H1 (cell line): ENCODE measurements around the gene SPDYE3. TPM values are rescaled to one million over a fixed set of nuclear protein-coding genes. Genes with fewer than 3 reads are reported as not detected.
A peak's percentile ranks its signal among the peaks of the same experiment; 100 is the strongest.

ENCODE experiments used
- CTCF ChIA-PET: fragments of 300-600 bp; sonication (Branson Sonifier 250); formaldehyde crosslinking; loops from one replicate; lab custom pipeline; 2021; ENCODE audit not compliant: partially characterized antibody; lab: Charles Lee
- POLR2A ChIA-PET: fragments of 300-600 bp; sonication (Branson Sonifier 250); formaldehyde crosslinking; loops from one replicate; lab custom pipeline; 2021; ENCODE audit warnings: inconsistent platforms; ENCODE audit not compliant: partially characterized antibody; lab: Charles Lee
- DNase-seq, 2 experiments: peaks; one replicate each; pipeline versions ENCODE4 v3.0.0 to v3.0.0-alpha.2; 2010 to 2022; ENCODE audit warnings: low spot score in 2 of 2, low read depth in 1 of 2, mixed read lengths in 1 of 2
- FAIRE-seq: peaks from 2 replicates; lab custom pipeline; 2011; peaks lifted over from hg19 to GRCh38; lab: Jason Lieb, UNC
- H2AFZ ChIP-seq: 2 replicates; pipeline ENCODE4 v1.8.1; 2012; ENCODE audit warnings: low read length, inconsistent platforms
- H2AK5ac ChIP-seq: 2 replicates; pipeline ENCODE4 v1.6.1; 2013; ENCODE audit warnings: low read depth, low read length
- H2BK120ac ChIP-seq: replicated peaks from 2 replicates; pipeline ENCODE3; 2013; ENCODE audit warnings: low read depth, low read length, inconsistent platforms
- H2BK12ac ChIP-seq: 2 replicates; pipeline ENCODE4 v1.6.1; 2013; ENCODE audit warnings: low read depth, low read length
- H2BK15ac ChIP-seq: 2 replicates; pipeline ENCODE4 v1.6.1; 2013; ENCODE audit warnings: low read length
- H2BK20ac ChIP-seq: 2 replicates; pipeline ENCODE4 v1.6.1; 2013; ENCODE audit warnings: low read length
- H2BK5ac ChIP-seq: 2 replicates; pipeline ENCODE4 v1.6.1; 2013; ENCODE audit warnings: low read depth, low read length
- H3K14ac ChIP-seq: 2 replicates; pipeline ENCODE4 v1.6.1; 2013; ENCODE audit warnings: inconsistent platforms; ENCODE audit not compliant: insufficient read length
- H3K18ac ChIP-seq: 2 replicates; pipeline ENCODE4 v1.6.1; 2013; ENCODE audit warnings: low read length; ENCODE audit errors: extremely low read depth
- H3K23ac ChIP-seq: 2 replicates; pipeline ENCODE4 v1.6.1; 2013; ENCODE audit warnings: inconsistent platforms; ENCODE audit not compliant: insufficient read length
- H3K23me2 ChIP-seq: 2 replicates; pipeline ENCODE4 v1.6.1; 2013; ENCODE audit warnings: low read depth, low read length
- H3K27ac ChIP-seq: 2 replicates; pipeline ENCODE4 v1.6.1; 2011; ENCODE audit warnings: low read depth, low read length, inconsistent platforms
- H3K27me3 ChIP-seq, 4 experiments: replicated peaks in 1 of 4; 1 replicate in 1 of 4; 2 replicates in 3 of 4; pipeline versions ENCODE4 v1.6.1 to v1.8.1; 2011 to 2013; ENCODE audit warnings: low read length in 3 of 4, mild to moderate bottlenecking in 3 of 4, inconsistent platforms in 2 of 4, mixed read lengths in 2 of 4, moderate library complexity in 1 of 4; ENCODE audit not compliant: control insufficient read depth in 3 of 4, insufficient read depth in 3 of 4; ENCODE audit errors: extremely low read depth in 1 of 4
- H3K36me3 ChIP-seq, 4 experiments: 2 replicates each; pipeline versions ENCODE4 v1.6.1 to v1.8.1; 2011 to 2013; ENCODE audit warnings: mild to moderate bottlenecking in 4 of 4, low read length in 3 of 4, moderate library complexity in 2 of 4, control low read depth in 1 of 4, inconsistent platforms in 1 of 4; ENCODE audit not compliant: insufficient read depth in 4 of 4, control insufficient read depth in 2 of 4
- H3K4ac ChIP-seq: replicated peaks from 2 replicates; pipeline ENCODE3; 2013; ENCODE audit warnings: low read length, low read depth, mixed read lengths, inconsistent platforms; ENCODE audit not compliant: insufficient read length
- H3K4me1 ChIP-seq, 4 experiments: replicated peaks in 1 of 4; 1 replicate in 1 of 4; 2 replicates in 3 of 4; pipeline versions ENCODE4 v1.6.1 to v1.8.1; 2011 to 2013; ENCODE audit warnings: low read length in 3 of 4, inconsistent platforms in 2 of 4, mixed read lengths in 1 of 4; ENCODE audit not compliant: insufficient read depth in 4 of 4, control insufficient read depth in 3 of 4
- H3K4me2 ChIP-seq, 2 experiments: 2 replicates each; pipeline versions ENCODE4 v1.6.1 to v1.8.1; 2011 to 2013; ENCODE audit warnings: low read depth in 2 of 2, low read length in 2 of 2, control low read depth in 1 of 2, inconsistent platforms in 1 of 2, mild to moderate bottlenecking in 1 of 2; ENCODE audit not compliant: insufficient read depth in 1 of 2
- H3K4me3 ChIP-seq, 4 experiments: fragments of 200-600, 300-600 bp in 1 of 4; sonication (generic), shearing (Covaris generic), sonication (Bioruptor Twin) in 1 of 4; 2 replicates each; pipeline versions ENCODE4 v1.5.1 to v1.8.1; 2011 to 2016; ENCODE audit warnings: low read length in 4 of 4, low read depth in 3 of 4, control low read depth in 2 of 4, inconsistent platforms in 2 of 4, mild to moderate bottlenecking in 2 of 4, mixed read lengths in 1 of 4, moderate library complexity in 1 of 4; ENCODE audit not compliant: insufficient read depth in 2 of 4; ENCODE audit errors: extremely low read depth in 1 of 4
- H3K56ac ChIP-seq: replicated peaks from 2 replicates; pipeline ENCODE3; 2013; ENCODE audit warnings: low read depth, mild to moderate bottlenecking, mixed read lengths, low read length, inconsistent platforms; ENCODE audit not compliant: insufficient read length
- H3K79me1 ChIP-seq: 2 replicates; pipeline ENCODE4 v1.6.1; 2013; ENCODE audit warnings: low read depth, low read length, control low read depth
- H3K79me2 ChIP-seq, 2 experiments: 2 replicates each; pipeline versions ENCODE4 v1.6.1 to v1.8.1; 2012 to 2013; ENCODE audit warnings: low read length in 2 of 2, mild to moderate bottlenecking in 2 of 2, inconsistent platforms in 1 of 2; ENCODE audit not compliant: insufficient read depth in 2 of 2, control insufficient read depth in 1 of 2
- H3K9ac ChIP-seq, 4 experiments: replicated peaks in 1 of 4; 1 replicate in 1 of 4; 2 replicates in 3 of 4; pipeline versions ENCODE4 v1.6.1 to v1.8.1; 2011 to 2013; ENCODE audit warnings: low read depth in 3 of 4, low read length in 3 of 4, control low read depth in 2 of 4, mild to moderate bottlenecking in 2 of 4, moderate library complexity in 2 of 4, inconsistent platforms in 1 of 4; ENCODE audit errors: extremely low read depth in 1 of 4
- H3K9me3 ChIP-seq, 2 experiments: 2 replicates each; pipeline versions ENCODE4 v1.6.1 to v1.8.1; 2012 to 2013; ENCODE audit warnings: mild to moderate bottlenecking in 2 of 2, moderate library complexity in 2 of 2, control low read depth in 1 of 2, inconsistent platforms in 1 of 2, low read depth in 1 of 2, low read length in 1 of 2, mixed read lengths in 1 of 2; ENCODE audit not compliant: insufficient read depth in 2 of 2
- H4K20me1 ChIP-seq, 2 experiments: replicated peaks in 1 of 2; 2 replicates each; pipeline versions ENCODE3 to v1.8.1; 2011 to 2013; ENCODE audit warnings: inconsistent platforms in 2 of 2, low read length in 2 of 2, mild to moderate bottlenecking in 1 of 2; ENCODE audit not compliant: insufficient read depth in 2 of 2, control insufficient read depth in 1 of 2
- H4K5ac ChIP-seq: 2 replicates; pipeline ENCODE4 v1.6.1; 2013; ENCODE audit warnings: low read length, low read depth, mixed read lengths, inconsistent platforms; ENCODE audit not compliant: insufficient read length
- H4K8ac ChIP-seq: 2 replicates; pipeline ENCODE4 v1.8.0; 2013; ENCODE audit warnings: mild to moderate bottlenecking, moderate library complexity, low read length, inconsistent platforms; ENCODE audit not compliant: insufficient read depth; ENCODE audit errors: extremely low read depth
- H4K91ac ChIP-seq: replicated peaks from 2 replicates; pipeline ENCODE3; 2013; ENCODE audit warnings: low read length, mixed read lengths, inconsistent platforms; ENCODE audit not compliant: insufficient read length
- ATF2 ChIP-seq: IDR thresholded peaks from 2 replicates; pipeline ENCODE4 v1.6.1; 2012; ENCODE audit warnings: low read length, inconsistent platforms
- ATF3 ChIP-seq: IDR thresholded peaks from 2 replicates; pipeline ENCODE4 v1.6.1; 2011; ENCODE audit warnings: low read depth, mild to moderate bottlenecking, low read length; ENCODE audit not compliant: insufficient read depth
- GTF2F1 ChIP-seq: IDR thresholded peaks from 2 replicates; pipeline ENCODE4 v1.6.1; 2012; ENCODE audit warnings: low read depth, low read length, improper control_type of control experiment, borderline replicate concordance
- POLR2A ChIP-seq, 2 experiments: IDR thresholded peaks; 1 replicate in 1 of 2; 2 replicates in 1 of 2; pipeline ENCODE4 v1.6.1; 2011; ENCODE audit warnings: low read depth in 2 of 2, low read length in 2 of 2, mild to moderate bottlenecking in 2 of 2; ENCODE audit errors: control extremely low read depth in 1 of 2
- POLR2AphosphoS5 ChIP-seq: IDR thresholded peaks from 2 replicates; pipeline ENCODE4 v1.6.1; 2011; ENCODE audit warnings: low read depth, low read length
- POU5F1 ChIP-seq: IDR thresholded peaks from 2 replicates; pipeline ENCODE4 v1.6.1; 2011; ENCODE audit warnings: low read depth, mild to moderate bottlenecking, low read length, moderate library complexity
- SIN3A ChIP-seq, 2 experiments: IDR thresholded peaks in 1 of 2; conservative IDR thresholded peaks in 1 of 2; 2 replicates each; pipeline ENCODE4 v1.6.1; 2011 to 2012; ENCODE audit warnings: low read length in 2 of 2, improper control_type of control experiment in 1 of 2, low read depth in 1 of 2, mild to moderate bottlenecking in 1 of 2
- WGBS, 2 experiments: shearing (Covaris generic) in 1 of 2; methylation state at CpG; one replicate each; pipeline versions ENCODE4 v1.1.6 to v1.1.7; 2013 to 2015; ENCODE audit warnings: low lambda C conversion rate in 2 of 2, mixed read lengths in 2 of 2, inconsistent platforms in 1 of 2, low coverage in 1 of 2, missing lambda C conversion rate in 1 of 2; ENCODE audit not compliant: insufficient replicate concordance in 2 of 2, insufficient coverage in 1 of 2, insufficient read length in 1 of 2; ENCODE audit errors: extremely low coverage in 1 of 2, missing lambda C conversion rate in 1 of 2; 5-methylcytosine and 5-hydroxymethylcytosine counted together
- polyA plus RNA-seq, 7 experiments: library from polyadenylated mRNA; depleted of rRNA in 3 of 7; stranded (reverse) in 5 of 7; unstranded in 2 of 7; fragments of >200 nt in 5 of 7; fragments of 200-250 nt in 2 of 7; gene quantifications; 1 replicate in 5 of 7; 2 replicates in 1 of 7; 4 replicates in 1 of 7; pipeline versions ENCODE4 v1.2.1 to v1.2.3, GENCODE V29; 2011 to 2013; ENCODE audit warnings: missing spikeins in 2 of 7, mixed read lengths in 2 of 7
- total RNA-seq: library from RNA; stranded (reverse); fragmentation: NEBNext Ultra II Directional; extraction: Animal tissue kit (Norgen Biotek cat#: 25700); gene quantifications from 2 replicates; pipeline ENCODE4 v1.2.1, GENCODE V29; 2021

SPDYE3 gene
- total and polyA plus RNA-seq, 2 of the 8 experiments (the other 6 are each of a cell fraction or from before 2014, with no cell fraction given) = not detected

GRCh38 chr7:100367676-100368613 is 60.4 kb downstream of the SPDYE3 start:
- ChIA-PET CTCF (no interaction called here), POLR2A (interaction anchor here (0.8 to 3.7 kb wide), 10 partner anchors 8 to 69 kb away, joined by 3 to 21 read pairs (median 6); partner anchors contain the start of genes MEPCE and ZCWPW1)
- H2BK20ac ChIP-seq = no peak overlapping the region
- no peaks in the 10 kb centered on the region for H3K9me3 ChIP-seq
- no peak overlapping the region for H3K4me2 ChIP-seq
- no peak overlapping the region for H2AFZ ChIP-seq
- peaks cover 0 to 28% (median 2%) of the 10 kb centered on the region in 4 experiments; a peak in 3 of 8 replicates for H3K36me3 ChIP-seq
- WGBS, 2 experiments = 85% methylated on average over 12 of the region's 12 CpGs; no CpG with 5 or more reads in 1 of the 2 experiments
- H3K14ac ChIP-seq = no peak overlapping the region
- no peak overlapping the region for H3K23ac ChIP-seq
- FAIRE-seq (no peak), DNase-seq (no peak)
- H2AK5ac ChIP-seq = 0 out of 2 replicates have a peak overlapping the region, but pooled peaks have one; percentile 34
- no peaks in the 10 kb centered on the region for H3K23me2 ChIP-seq
- no peak overlapping the region for H3K56ac ChIP-seq
- H2BK120ac ChIP-seq = no peak overlapping the region
- no peak overlapping the region for H2BK12ac ChIP-seq
- peaks cover 2% of the 10 kb centered on the region; the same call in 1 of the 2 replicates for H3K79me1 ChIP-seq
- no peak overlapping the region for H4K5ac ChIP-seq
- peak; percentile 25 for TF ChIP-seq POLR2AphosphoS5
- TF ChIP-seq GTF2F1 = no peak
- no peak for TF ChIP-seq SIN3A (conservative IDR thresholded peaks at IDR 0.05 in 1 of 2, IDR thresholded peaks at IDR 0.05 in 1 of 2; ENCODE audit: low read depth in 1 of 2, low read length in 2 of 2)
- TF ChIP-seq POU5F1 = no peak
- no peak for TF ChIP-seq ATF3
- TF ChIP-seq POLR2A (IDR thresholded peaks at IDR 0.05; ENCODE audit: control extremely low read depth in 1 of 2, low read depth in 2 of 2, low read length in 2 of 2) = peak in 1 of 2 experiments; percentile 31; a peak in 1 of 3 replicates
- TF ChIP-seq ATF2 = no peak
- H2BK15ac ChIP-seq = no peak overlapping the region
- H2BK5ac ChIP-seq = no peak overlapping the region
- H3K27me3 ChIP-seq = no peaks in the 10 kb centered on the region
- H4K20me1 ChIP-seq = no peaks in the 10 kb centered on the region
- no peak overlapping the region for H3K9ac ChIP-seq
- no peaks in the 10 kb centered on the region for H3K79me2 ChIP-seq
- H4K8ac ChIP-seq = no peak overlapping the region
- no peak overlapping the region for H3K27ac ChIP-seq
- no peak overlapping the region for H3K4me3 ChIP-seq
- H3K4me1 ChIP-seq = peaks cover 0 to 21% (median 15%) of the 10 kb centered on the region in 4 experiments; a peak in 6 of 7 replicates
- H3K18ac ChIP-seq = no peak overlapping the region
- H3K4ac ChIP-seq = no peak overlapping the region
- H4K91ac ChIP-seq = no peak overlapping the region
